Endothelial cell (in vitro differentiated cells): ENCODE measurements around the gene ARID4A. TPM values are rescaled to one million over a fixed set of nuclear protein-coding genes. Genes with fewer than 3 reads are reported as not detected.

Source experiments
- DNase-seq: peaks from one replicate; pipeline ENCODE4 v3.0.0; 2021; ENCODE audit warnings: low spot score
- H3K27ac Mint-ChIP-seq: one replicate; pipeline ENCODE4 v1.8.0; 2021; ENCODE audit warnings: mixed read lengths, inconsistent platforms; ENCODE audit not compliant: unreplicated experiment
- H3K27me3 Mint-ChIP-seq: one replicate; pipeline ENCODE4 v1.8.0; 2021; ENCODE audit warnings: mild to moderate bottlenecking, moderate library complexity, mixed read lengths, inconsistent platforms; ENCODE audit not compliant: unreplicated experiment
- H3K36me3 Mint-ChIP-seq: one replicate; pipeline ENCODE4 v1.8.0; 2021; ENCODE audit warnings: mild to moderate bottlenecking, low read depth, mixed read lengths, inconsistent platforms; ENCODE audit not compliant: unreplicated experiment
- H3K4me1 Mint-ChIP-seq: one replicate; pipeline ENCODE4 v1.8.0; 2021; ENCODE audit warnings: mild to moderate bottlenecking, mixed read lengths, inconsistent platforms; ENCODE audit not compliant: unreplicated experiment
- H3K4me3 Mint-ChIP-seq: one replicate; pipeline ENCODE4 v1.8.0; 2021; ENCODE audit warnings: mild to moderate bottlenecking, mixed read lengths, inconsistent platforms; ENCODE audit not compliant: unreplicated experiment
- H3K9me3 Mint-ChIP-seq: one replicate; pipeline ENCODE4 v1.8.0; 2021; ENCODE audit warnings: mixed read lengths, inconsistent platforms; ENCODE audit not compliant: unreplicated experiment
- CTCF ChIP-seq: fragments of 200-600 bp; sonication (generic); IDR thresholded peaks from one replicate; pipeline ENCODE4 v1.5.0; 2021; ENCODE audit warnings: antibody characterized with exemption; ENCODE audit not compliant: unreplicated experiment
- total RNA-seq: library from RNA; stranded (reverse); fragmentation: NEBNext Ultra II Directional; extraction: Animal tissue kit (Norgen Biotek cat#: 25700); gene quantifications from one replicate; pipeline ENCODE4 v1.2.1, GENCODE V29; 2021; ENCODE audit not compliant: unreplicated experiment

ARID4A gene
- total RNA-seq, 1 donor from 2014 or later: 45.4 TPM

- peaks cover 7% of the 10 kb centered on the region for H3K4me1 Mint-ChIP-seq
Observed at GRCh38 chr14:58270628-58271027, 27.7 kb upstream of the ARID4A start.

GRCh38 chr14:58272588-58273372 is 25.6 kb upstream of the ARID4A start:
- no peak overlapping the region for H3K4me3 Mint-ChIP-seq
- H3K36me3 Mint-ChIP-seq: peaks cover 15% of the 10 kb centered on the region
- peaks cover 7% of the 10 kb centered on the region for H3K4me1 Mint-ChIP-seq
- DNase-seq: no peak
- H3K27me3 Mint-ChIP-seq: no peaks in the 10 kb centered on the region
- H3K27ac Mint-ChIP-seq: no peak overlapping the region
- H3K9me3 Mint-ChIP-seq: no peaks in the 10 kb centered on the region
- no peak for TF ChIP-seq CTCF

More at GRCh38 chr14:58270628-58271027, 27.7 kb upstream of the ARID4A start:
- no peak for DNase-seq
- Mint-ChIP-seq H3K4me3 (no peak overlapping the region), H3K27ac (no peak overlapping the region), H3K27me3 (no peaks in the 10 kb centered on the region), H3K36me3 (peaks cover 27% of the 10 kb centered on the region), H3K9me3 (no peaks in the 10 kb centered on the region)
- no peak for TF ChIP-seq CTCF

- H3K27me3 Mint-ChIP-seq: no peaks in the 10 kb centered on the region
- DNase-seq: no peak
- no peaks in the 10 kb centered on the region for H3K4me1 Mint-ChIP-seq
- peak overlapping the region; percentile 4 for H3K27ac Mint-ChIP-seq
- H3K4me3 Mint-ChIP-seq: no peak overlapping the region
- H3K36me3 Mint-ChIP-seq: peaks cover 9% of the 10 kb centered on the region
- H3K9me3 Mint-ChIP-seq: no peaks in the 10 kb centered on the region
- no peak for TF ChIP-seq CTCF
Observed at GRCh38 chr14:58274881-58275280, 23.5 kb upstream of the ARID4A start.

DNA sequence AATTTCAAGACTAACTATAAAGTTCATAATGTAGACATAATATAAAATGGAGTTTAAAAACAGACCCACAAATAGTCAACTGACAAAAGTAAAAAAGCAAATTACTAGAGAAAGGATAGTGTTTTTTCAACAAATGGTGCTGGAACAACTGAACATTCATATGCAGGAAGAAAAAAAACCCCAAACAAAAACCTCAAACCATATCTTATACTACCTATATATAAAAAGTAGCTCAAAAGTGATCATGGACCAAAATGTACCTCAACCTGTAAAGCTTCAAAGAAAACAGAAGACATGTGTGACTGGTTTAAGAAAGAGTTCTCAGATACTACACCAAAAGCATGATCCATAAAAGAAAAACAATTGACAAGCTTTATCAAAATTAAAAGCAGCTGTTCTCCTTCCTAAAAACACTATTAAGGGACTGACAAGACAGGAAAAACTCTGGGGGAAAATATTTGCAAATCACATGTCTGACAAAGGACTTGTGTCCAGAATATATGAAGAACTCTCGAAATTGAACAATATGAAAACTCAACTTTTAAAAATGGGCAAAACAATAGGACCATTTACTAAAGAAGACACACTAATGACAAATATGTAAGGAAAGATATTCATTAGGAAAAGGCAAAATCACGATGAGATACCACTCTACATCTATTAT is 22.7 kb upstream of the ARID4A start:
- no peaks in the 10 kb centered on the region for H3K27me3 Mint-ChIP-seq
- H3K27ac Mint-ChIP-seq: peak overlapping the region; percentile 19
- DNase-seq: no peak
- TF ChIP-seq CTCF: no peak
- H3K4me1 Mint-ChIP-seq: no peaks in the 10 kb centered on the region
- no peak overlapping the region for H3K4me3 Mint-ChIP-seq
- H3K36me3 Mint-ChIP-seq: peaks cover 4% of the 10 kb centered on the region
- no peaks in the 10 kb centered on the region for H3K9me3 Mint-ChIP-seq

- Mint-ChIP-seq H3K27me3 (no peaks in the 10 kb centered on the region), H3K36me3 (peaks cover 4% of the 10 kb centered on the region), H3K9me3 (no peaks in the 10 kb centered on the region), H3K4me3 (no peak overlapping the region), H3K27ac (no peak overlapping the region), H3K4me1 (peaks cover 4% of the 10 kb centered on the region)
- no peak for TF ChIP-seq CTCF
- no peak for DNase-seq
Observed at GRCh38 chr14:58276208-58276607, 22.1 kb upstream of the ARID4A start.
